Glomerular endothelial cell (primary cell): ENCODE measurements around the gene CCDC13. TPM values are rescaled to one million over a fixed set of nuclear protein-coding genes. Genes with fewer than 3 reads are reported as not detected.

Experiments
- DNase-seq: peaks from one replicate; pipeline ENCODE4 v3.0.0-alpha.2; 2011; ENCODE audit warnings: low read depth, low spot score; ENCODE audit errors: extremely low read depth
- total RNA-seq: library from RNA; depleted of rRNA; stranded (reverse); fragments of >200 nt; gene quantifications from 2 replicates; pipeline ENCODE4 v1.2.3, GENCODE V29; 2015

The CCDC13 gene
- total RNA-seq, 1 donor from 2014 or later = 0.47 TPM

GRCh38 chr3:42735615-42736014 lies 37.4 kb downstream of the CCDC13 start:
- no peak for DNase-seq

- DNase-seq = no peak
Measured at GRCh38 chr3:42735019-42735418, 38.0 kb downstream of the CCDC13 start.

GRCh38 chr3:42734263-42734860 lies 38.7 kb downstream of the CCDC13 start:
- DNase-seq = no peak

GRCh38 chr3:42733501-42734262 lies 39.4 kb downstream of the CCDC13 start:
- no peak for DNase-seq

GRCh38 chr3:42732829-42733459 lies 40.1 kb downstream of the CCDC13 start:
- DNase-seq = no peak

GRCh38 chr3:42732196-42732828 lies 40.7 kb downstream of the CCDC13 start:
- no peak for DNase-seq

- no peak for DNase-seq
Measured at GRCh38 chr3:42731476-42732195, 41.4 kb downstream of the CCDC13 start.

- DNase-seq = no peak
Measured at GRCh38 chr3:42730706-42731420, 42.2 kb downstream of the CCDC13 start.

GRCh38 chr3:42730294-42730693 lies 42.8 kb downstream of the CCDC13 start:
- no peak for DNase-seq

- no peak for DNase-seq
Measured at GRCh38 chr3:42729404-42730145, 43.5 kb downstream of the CCDC13 start.

- DNase-seq = no peak
Measured at GRCh38 chr3:42728668-42729364, 44.2 kb downstream of the CCDC13 start.

GRCh38 chr3:42728056-42728455 lies 45.0 kb downstream of the CCDC13 start:
- no peak for DNase-seq

GRCh38 chr3:42725454-42725853 lies 47.6 kb downstream of the CCDC13 start:
- no peak for DNase-seq

GRCh38 chr3:42723219-42723618 lies 49.8 kb downstream of the CCDC13 start:
- DNase-seq = no peak

Other genes with a start within 250 kb of the CCDC13 start
- 67.1 and 72.9 TPM in 2 replicates for gene SEC22C, start 191.3 kb downstream of the CCDC13 start, total RNA-seq
- 28.3 and 33.2 TPM in 2 replicates for gene SS18L2, start 182.4 kb downstream of the CCDC13 start, total RNA-seq
- 23.0 and 73.9 TPM in 2 replicates for gene NKTR, start 172.6 kb downstream of the CCDC13 start, total RNA-seq
- gene ZBTB47, start 119.6 kb downstream of the CCDC13 start, total RNA-seq = 19.1 and 24.3 TPM in 2 replicates
- gene KLHL40, start 87.7 kb downstream of the CCDC13 start, total RNA-seq = not detected in 2 replicates
- gene HHATL, start 70.5 kb downstream of the CCDC13 start, total RNA-seq = not detected in 2 replicates
- gene HIGD1A, start 31.2 kb upstream of the CCDC13 start, total RNA-seq = 107 and 118 TPM in 2 replicates
- gene ACKR2, start 36.2 kb upstream of the CCDC13 start, total RNA-seq = 0.41 TPM in 1 of 2 replicates, not detected in the other
- gene CYP8B1, start 102.6 kb upstream of the CCDC13 start, total RNA-seq = not detected in 2 replicates
- 0.63 and 1.5 TPM in 2 replicates for gene ZNF662, start 132.9 kb upstream of the CCDC13 start, total RNA-seq
- gene GASK1A, start 206.1 kb upstream of the CCDC13 start, total RNA-seq = not detected in 2 replicates